Stomach smooth muscle (tissue), 2 donors: Measurements from ENCODE around the gene CCBE1.

Source experiments
- H3K27ac ChIP-seq: one replicate; pipeline ENCODE4 v1.7.0; 2013; ENCODE audit warnings: mild to moderate bottlenecking, low read length, inconsistent platforms
- H3K27me3 ChIP-seq, 2 donors: one replicate each; pipeline ENCODE4 v1.7.0; 2013; ENCODE audit warnings: low read length in 2 of 2; ENCODE audit not compliant: insufficient read depth in 2 of 2, control insufficient read depth in 1 of 2
- H3K36me3 ChIP-seq, 2 donors: one replicate each; pipeline ENCODE4 v1.7.0; 2013; ENCODE audit warnings: low read length in 2 of 2; ENCODE audit not compliant: control insufficient read depth in 2 of 2, insufficient read depth in 2 of 2
- H3K4me1 ChIP-seq: one replicate; pipeline ENCODE4 v1.7.0; 2013; ENCODE audit warnings: low read length; ENCODE audit not compliant: control insufficient read depth, insufficient read depth
- H3K4me3 ChIP-seq, 2 donors: one replicate each; pipeline ENCODE4 v1.7.0; 2013; ENCODE audit warnings: low read length in 2 of 2
- H3K9ac ChIP-seq, 2 donors: one replicate each; pipeline ENCODE4 v1.7.0; 2013; ENCODE audit warnings: low read length in 2 of 2, mild to moderate bottlenecking in 1 of 2
- H3K9me3 ChIP-seq, 2 donors: one replicate each; pipeline ENCODE4 v1.7.0; 2013; ENCODE audit warnings: low read length in 2 of 2; ENCODE audit not compliant: control insufficient read depth in 2 of 2
- donor health status: healthy.
- donor health status: Pancreatic carcinoma.

The CCBE1 gene

GRCh38 chr18:59428018-59428417 lies 269.2 kb downstream of the CCBE1 start:
- H3K4me1 ChIP-seq: peaks cover 5% of the 10 kb centered on the region
- no peaks in the 10 kb centered on the region for H3K36me3 ChIP-seq
- no peak overlapping the region for H3K4me3 ChIP-seq
- H3K9me3 ChIP-seq: no peaks in the 10 kb centered on the region
- H3K9ac ChIP-seq: no peak overlapping the region
- no peaks in the 10 kb centered on the region for H3K27me3 ChIP-seq
- no peak overlapping the region for H3K27ac ChIP-seq

- Histone ChIP-seq H3K4me1 (peaks cover 5% of the 10 kb centered on the region), H3K9ac (no peak overlapping the region), H3K4me3 (no peak overlapping the region), H3K36me3 (no peaks in the 10 kb centered on the region), H3K9me3 (no peaks in the 10 kb centered on the region), H3K27ac (no peak overlapping the region), H3K27me3 (peaks cover 0 to 2% of the 10 kb centered on the region in 2 donors)
Observed at GRCh38 chr18:59426855-59427254, 270.4 kb downstream of the CCBE1 start.

GRCh38 chr18:59423259-59423658 lies 274.0 kb downstream of the CCBE1 start:
- H3K9me3 ChIP-seq: no peaks in the 10 kb centered on the region
- H3K4me1 ChIP-seq: peaks cover 8% of the 10 kb centered on the region
- no peaks in the 10 kb centered on the region for H3K36me3 ChIP-seq
- no peak overlapping the region for H3K27ac ChIP-seq
- no peak overlapping the region for H3K9ac ChIP-seq
- H3K4me3 ChIP-seq: no peak overlapping the region
- peaks cover 0 to 2% of the 10 kb centered on the region in 2 donors for H3K27me3 ChIP-seq

- no peak overlapping the region for H3K27ac ChIP-seq
- peaks cover 8% of the 10 kb centered on the region for H3K4me1 ChIP-seq
- no peak overlapping the region for H3K4me3 ChIP-seq
- peaks cover 0 to 2% of the 10 kb centered on the region in 2 donors for H3K27me3 ChIP-seq
- H3K9ac ChIP-seq: no peak overlapping the region
- H3K9me3 ChIP-seq: no peaks in the 10 kb centered on the region
- H3K36me3 ChIP-seq: no peaks in the 10 kb centered on the region
Observed at GRCh38 chr18:59420244-59420643, 277.0 kb downstream of the CCBE1 start.

GRCh38 chr18:59419386-59419785 lies 277.8 kb downstream of the CCBE1 start:
- H3K27ac ChIP-seq: no peak overlapping the region
- H3K9me3 ChIP-seq: no peaks in the 10 kb centered on the region
- peaks cover 0 to 2% of the 10 kb centered on the region in 2 donors for H3K27me3 ChIP-seq
- no peak overlapping the region for H3K4me3 ChIP-seq
- H3K4me1 ChIP-seq: peaks cover 8% of the 10 kb centered on the region
- no peaks in the 10 kb centered on the region for H3K36me3 ChIP-seq
- no peak overlapping the region for H3K9ac ChIP-seq

- Histone ChIP-seq H3K9ac (no peak overlapping the region), H3K9me3 (no peaks in the 10 kb centered on the region)
Observed at GRCh38 chr18:59416818-59417217, 280.4 kb downstream of the CCBE1 start.

GRCh38 chr18:59414111-59414653 lies 283.0 kb downstream of the CCBE1 start:
- peaks cover 0 to 2% of the 10 kb centered on the region in 2 donors for H3K27me3 ChIP-seq
- H3K4me1 ChIP-seq: no peaks in the 10 kb centered on the region
- H3K36me3 ChIP-seq: no peaks in the 10 kb centered on the region
- H3K9ac ChIP-seq: no peak overlapping the region
- no peak overlapping the region for H3K27ac ChIP-seq
- no peak overlapping the region for H3K4me3 ChIP-seq
- no peaks in the 10 kb centered on the region for H3K9me3 ChIP-seq

More at GRCh38 chr18:59416818-59417217, 280.4 kb downstream of the CCBE1 start:
- Histone ChIP-seq H3K36me3 (no peaks in the 10 kb centered on the region), H3K4me3 (no peak overlapping the region), H3K27ac (no peak overlapping the region), H3K27me3 (peaks cover 0 to 2% of the 10 kb centered on the region in 2 donors), H3K4me1 (peaks cover 4% of the 10 kb centered on the region)

GRCh38 chr18:59402432-59403090 lies 294.7 kb downstream of the CCBE1 start:
- no peaks in the 10 kb centered on the region for H3K27me3 ChIP-seq
- no peak overlapping the region for H3K9ac ChIP-seq
- H3K4me3 ChIP-seq: no peak overlapping the region
- H3K27ac ChIP-seq: no peak overlapping the region
- H3K4me1 ChIP-seq: no peaks in the 10 kb centered on the region
- no peaks in the 10 kb centered on the region for H3K36me3 ChIP-seq
- H3K9me3 ChIP-seq: no peaks in the 10 kb centered on the region

- H3K9ac ChIP-seq: no peak overlapping the region
- H3K27me3 ChIP-seq: peaks cover 2 to 4% of the 10 kb centered on the region in 2 donors
- H3K27ac ChIP-seq: no peak overlapping the region
- no peaks in the 10 kb centered on the region for H3K4me1 ChIP-seq
- no peak overlapping the region for H3K4me3 ChIP-seq
- no peaks in the 10 kb centered on the region for H3K9me3 ChIP-seq
- H3K36me3 ChIP-seq: no peaks in the 10 kb centered on the region
Observed at GRCh38 chr18:59400407-59400806, 296.8 kb downstream of the CCBE1 start.

GRCh38 chr18:59395226-59396175 lies 301.7 kb downstream of the CCBE1 start:
- Histone ChIP-seq H3K36me3 (no peaks in the 10 kb centered on the region), H3K4me1 (no peaks in the 10 kb centered on the region), H3K9ac (no peak overlapping the region), H3K4me3 (no peak overlapping the region), H3K27ac (no peak overlapping the region), H3K9me3 (no peaks in the 10 kb centered on the region), H3K27me3 (peaks cover 2 to 4% of the 10 kb centered on the region in 2 donors)
